Loucy (cell line): ENCODE measurements around the gene FXR2.

ENCODE experiments used
- H2AFZ ChIP-seq: fragments of 200-600 bp; sonication (generic); 2 replicates; pipeline ENCODE4 v1.6.0; 2016; ENCODE audit warnings: antibody characterized with exemption, mild to moderate bottlenecking, low read length, moderate library complexity
- H3F3A ChIP-seq: fragments of 200-600 bp; 2 replicates; pipeline ENCODE4 v1.6.0; 2016; ENCODE audit warnings: antibody characterized with exemption, low read depth, mild to moderate bottlenecking
- H3K27me3 ChIP-seq: fragments of 200-600 bp; sonication (generic); 2 replicates; pipeline ENCODE4 v1.6.1; 2014; ENCODE audit warnings: low read length, mild to moderate bottlenecking; ENCODE audit not compliant: insufficient read depth, poor library complexity, severe bottlenecking
- H3K36me3 ChIP-seq: fragments of 200-600 bp; sonication (generic); 2 replicates; pipeline ENCODE4 v1.6.1; 2016; ENCODE audit warnings: low read length; ENCODE audit not compliant: insufficient read depth
- H3K4me1 ChIP-seq: fragments of 200-600 bp; sonication (generic); 2 replicates; pipeline ENCODE4 v1.5.1; 2014; ENCODE audit warnings: low read length, mild to moderate bottlenecking; ENCODE audit not compliant: insufficient read depth, poor library complexity, severe bottlenecking
- H3K4me2 ChIP-seq: fragments of 200-600 bp; sonication (generic); 2 replicates; pipeline ENCODE4 v1.6.0; 2014; ENCODE audit warnings: antibody characterized with exemption, low read length, low read depth, mild to moderate bottlenecking; ENCODE audit not compliant: poor library complexity, severe bottlenecking
- H3K4me3 ChIP-seq: fragments of 200-600 bp; sonication (generic); 2 replicates; pipeline ENCODE4 v1.5.1; 2014; ENCODE audit warnings: low read length, mild to moderate bottlenecking, mixed read lengths; ENCODE audit not compliant: poor library complexity, severe bottlenecking
- H3K79me2 ChIP-seq: fragments of 200-600 bp; sonication (generic); 2 replicates; pipeline ENCODE4 v1.6.1; 2014; ENCODE audit warnings: low read length; ENCODE audit not compliant: insufficient read depth
- H3K9ac ChIP-seq: fragments of 200-600 bp; sonication (generic); 2 replicates; pipeline ENCODE4 v1.6.0; 2014; ENCODE audit warnings: mild to moderate bottlenecking, low read depth, low read length, moderate library complexity; ENCODE audit not compliant: poor library complexity, severe bottlenecking
- H3K9me2 ChIP-seq: fragments of 200-600 bp; sonication (generic); replicated peaks from 2 replicates; pipeline ENCODE4 v1.6.1; 2016; ENCODE audit warnings: low read depth, low read length, mixed read lengths
- H3K9me3 ChIP-seq: fragments of 200-600 bp; sonication (generic); 2 replicates; pipeline ENCODE4 v1.6.1; 2014; ENCODE audit warnings: mild to moderate bottlenecking, antibody characterized with exemption, low read length, low read depth; ENCODE audit not compliant: insufficient read depth
- H4K20me1 ChIP-seq: fragments of 200-600 bp; sonication (generic); 2 replicates; pipeline ENCODE4 v1.6.0; 2014; ENCODE audit warnings: antibody characterized with exemption, low read length, mild to moderate bottlenecking; ENCODE audit not compliant: insufficient read depth, poor library complexity, severe bottlenecking
- EZH2phosphoT487 ChIP-seq: fragments of 200-600 bp; IDR thresholded peaks from 2 replicates; pipeline ENCODE4 v1.6.1; 2018; ENCODE audit warnings: antibody characterized with exemption, mild to moderate bottlenecking, moderate library complexity, borderline replicate concordance
- TF ChIP-seq, protein P1 (sequence below): fragments of 200-600 bp; sonication (generic); conservative IDR thresholded peaks from 2 replicates; pipeline ENCODE4 v1.5.1; 2014; ENCODE audit warnings: mild to moderate bottlenecking, antibody characterized with exemption, low read length

FXR2 gene

DNA sequence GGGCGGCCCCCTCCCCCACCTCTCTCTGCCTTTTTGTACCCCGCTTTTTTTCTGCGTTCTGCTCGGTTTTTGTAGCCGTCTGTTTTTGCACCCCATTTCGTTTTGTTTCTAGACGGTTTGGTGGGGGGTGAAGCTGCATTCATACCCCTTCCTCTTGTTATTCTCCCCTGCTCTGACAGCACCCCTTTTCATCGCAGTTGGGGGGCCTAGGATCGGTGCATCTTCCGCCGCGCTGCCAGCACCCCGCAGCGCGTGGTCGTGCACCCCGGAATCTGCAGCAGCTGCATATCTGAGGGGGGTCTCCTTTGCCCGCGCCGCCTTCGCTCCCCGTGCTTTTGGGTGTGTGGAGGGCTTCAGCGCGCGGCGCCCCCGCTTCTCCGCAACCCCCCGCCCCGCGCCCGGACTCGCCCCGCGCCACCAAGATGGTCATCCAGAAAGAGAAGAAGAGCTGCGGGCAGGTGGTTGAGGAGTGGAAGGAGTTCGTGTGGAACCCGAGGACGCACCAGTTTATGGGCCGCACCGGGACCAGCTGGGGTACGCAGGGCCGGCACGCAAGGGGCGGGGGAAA is 36.5 kb upstream of the FXR2 start:
- TF ChIP-seq, protein P1, sequence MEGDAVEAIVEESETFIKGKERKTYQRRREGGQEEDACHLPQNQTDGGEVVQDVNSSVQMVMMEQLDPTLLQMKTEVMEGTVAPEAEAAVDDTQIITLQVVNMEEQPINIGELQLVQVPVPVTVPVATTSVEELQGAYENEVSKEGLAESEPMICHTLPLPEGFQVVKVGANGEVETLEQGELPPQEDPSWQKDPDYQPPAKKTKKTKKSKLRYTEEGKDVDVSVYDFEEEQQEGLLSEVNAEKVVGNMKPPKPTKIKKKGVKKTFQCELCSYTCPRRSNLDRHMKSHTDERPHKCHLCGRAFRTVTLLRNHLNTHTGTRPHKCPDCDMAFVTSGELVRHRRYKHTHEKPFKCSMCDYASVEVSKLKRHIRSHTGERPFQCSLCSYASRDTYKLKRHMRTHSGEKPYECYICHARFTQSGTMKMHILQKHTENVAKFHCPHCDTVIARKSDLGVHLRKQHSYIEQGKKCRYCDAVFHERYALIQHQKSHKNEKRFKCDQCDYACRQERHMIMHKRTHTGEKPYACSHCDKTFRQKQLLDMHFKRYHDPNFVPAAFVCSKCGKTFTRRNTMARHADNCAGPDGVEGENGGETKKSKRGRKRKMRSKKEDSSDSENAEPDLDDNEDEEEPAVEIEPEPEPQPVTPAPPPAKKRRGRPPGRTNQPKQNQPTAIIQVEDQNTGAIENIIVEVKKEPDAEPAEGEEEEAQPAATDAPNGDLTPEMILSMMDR: no peak
- no peak for TF ChIP-seq EZH2phosphoT487
- Histone ChIP-seq H3K27me3 (no peaks in the 10 kb centered on the region), H3K9ac (no peak overlapping the region), H3K36me3 (no peaks in the 10 kb centered on the region), H2AFZ (0 out of 2 replicates have a peak overlapping the region, but pooled peaks have one; percentile 17), H3K4me2 (peak overlapping the region; percentile 61), H3K9me3 (no peaks in the 10 kb centered on the region), H3K79me2 (no peaks in the 10 kb centered on the region), H4K20me1 (no peaks in the 10 kb centered on the region), H3F3A (no peaks in the 10 kb centered on the region), H3K9me2 (no peaks in the 10 kb centered on the region), H3K4me3 (peak overlapping the region; percentile 57), H3K4me1 (no peaks in the 10 kb centered on the region)

DNA sequence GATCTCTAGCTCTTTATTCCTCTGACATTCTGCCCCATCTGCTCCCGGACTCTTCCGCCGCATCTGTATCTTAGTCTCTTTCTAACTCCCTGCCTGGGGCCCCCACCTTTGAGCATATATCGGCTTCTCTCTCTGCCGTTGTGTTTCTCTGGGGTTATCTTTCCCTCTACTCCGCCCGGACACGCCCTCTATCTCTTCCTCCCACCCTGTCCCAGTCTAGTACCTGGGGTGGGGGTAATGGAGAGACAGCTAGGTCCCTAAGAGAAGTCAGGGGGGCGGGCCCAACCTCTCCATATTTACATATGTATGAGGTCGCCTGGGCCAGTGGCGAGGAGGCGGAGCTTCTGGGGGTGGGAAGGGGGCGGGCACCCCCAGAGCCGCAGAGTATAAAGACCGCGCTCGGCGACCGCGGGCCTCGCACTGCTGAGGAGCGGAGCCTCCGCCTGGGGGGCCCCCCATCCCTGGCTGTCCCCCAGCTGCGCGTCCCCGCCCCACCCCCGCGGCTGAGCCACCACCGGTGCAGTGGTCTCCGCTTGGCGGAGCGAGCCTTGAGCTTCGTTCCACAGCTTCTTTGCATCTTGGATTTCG is 35.9 kb upstream of the FXR2 start, which contains the start of gene ATP1B2:
TSS of gene ATP1B2 (plus strand) at position 418 of the 588 bp plus-strand sequence. CDS start 593 bp downstream, outside the sequence.
- H3K36me3 ChIP-seq: no peaks in the 10 kb centered on the region
- no peak within 1 kb of the TSS for H3K9ac ChIP-seq

DNA sequence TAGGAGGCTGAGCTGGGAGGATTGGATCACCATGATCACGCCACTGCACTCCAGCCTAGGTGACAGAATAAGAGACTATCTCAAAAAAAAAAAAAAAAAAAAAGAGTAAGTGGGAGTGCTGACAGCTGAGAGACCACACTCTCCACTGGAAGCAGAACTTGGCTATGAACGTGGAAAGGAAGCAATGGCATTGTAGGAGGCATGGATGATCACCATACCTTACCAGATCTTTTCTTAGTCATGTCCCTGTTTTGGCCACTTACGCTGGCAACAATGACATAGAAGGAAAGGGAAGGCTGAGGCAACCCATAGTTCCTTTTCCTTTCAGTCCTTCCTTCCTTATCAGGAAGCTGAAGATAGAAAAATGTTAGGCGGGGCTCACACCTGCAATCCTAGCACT is 32.3 kb upstream of the FXR2 start:
- H3K27me3 ChIP-seq: no peaks in the 10 kb centered on the region
- H3K4me2 ChIP-seq: no peak overlapping the region
- no peaks in the 10 kb centered on the region for H4K20me1 ChIP-seq
- H3K4me3 ChIP-seq: no peak overlapping the region
- H3K36me3 ChIP-seq: no peaks in the 10 kb centered on the region
- no peaks in the 10 kb centered on the region for H3K4me1 ChIP-seq
- no peak overlapping the region for H3K9ac ChIP-seq
- no peaks in the 10 kb centered on the region for H3K9me2 ChIP-seq
- no peaks in the 10 kb centered on the region for H3K9me3 ChIP-seq
- no peak overlapping the region for H2AFZ ChIP-seq
- H3K79me2 ChIP-seq: no peaks in the 10 kb centered on the region
- H3F3A ChIP-seq: no peaks in the 10 kb centered on the region
- TF ChIP-seq, protein P1: no peak
- TF ChIP-seq EZH2phosphoT487: no peak

More for the DNA sequence above, 35.9 kb upstream of the FXR2 start, which contains the start of gene ATP1B2:
- H3K9me3 ChIP-seq: no peaks in the 10 kb centered on the region
- peak within 1 kb of the TSS; percentile 17; the same call in 1 of the 2 replicates for H2AFZ ChIP-seq
- H3K9me2 ChIP-seq: no peaks in the 10 kb centered on the region
- H3K27me3 ChIP-seq: no peaks in the 10 kb centered on the region
- H3K4me2 ChIP-seq: peak within 1 kb of the TSS; percentile 61
- H3F3A ChIP-seq: no peaks in the 10 kb centered on the region
- TF ChIP-seq, protein P1: no peak
- TF ChIP-seq EZH2phosphoT487: no peak
- peak within 1 kb of the TSS; percentile 57 for H3K4me3 ChIP-seq
- H3K79me2 ChIP-seq: no peaks in the 10 kb centered on the region
- H4K20me1 ChIP-seq: no peaks in the 10 kb centered on the region
- no peaks in the 10 kb centered on the region for H3K4me1 ChIP-seq
